K562 (cell line): ENCODE measurements around the gene TRIM10. TPM values are rescaled to one million over a fixed set of nuclear protein-coding genes. Genes with fewer than 3 reads are reported as not detected.

ENCODE experiments used
- ATAC-seq: fragments of 200-7000 bp; cut with Tn5 transposase; 3 replicates; pipeline ENCODE4 v1.9.1; 2020; ENCODE audit warnings: moderate library complexity
- BruUV-seq: library from RNA; stranded (reverse); fragments of 400-500 nt; replicated peaks from 2 replicates; lab custom pipeline; 2021; lab: Mats Ljungman, UMichigan
- CTCF ChIA-PET: fragments of 300-600 bp; formaldehyde crosslinking; extraction: SDS; loops from one replicate; lab custom pipeline; 2021; ENCODE audit warnings: low intra/inter-chr PET ratio; lab: Yijun Ruan, JAX
- POLR2A ChIA-PET: fragments of 300-600, 350-650 bp; sonication (Branson Sonifier 250); formaldehyde crosslinking; extraction: SDS; loops from one replicate; lab custom pipeline; 2021; ENCODE audit warnings: antibody characterized with exemption, inconsistent platforms; lab: Yijun Ruan, JAX
- DNase-seq, 4 experiments: peaks; one replicate each; pipeline versions ENCODE4 v3.0.0 to v3.0.0-alpha.2; 2011 to 2018; ENCODE audit warnings: low spot score in 3 of 4, mixed read lengths in 3 of 4; ENCODE audit errors: extremely low read depth in 1 of 4
- FAIRE-seq: peaks from 2 replicates; lab custom pipeline; 2011; peaks lifted over from hg19 to GRCh38; lab: Jason Lieb, UNC
- H2AFZ ChIP-seq: 2 replicates; pipeline ENCODE4 v1.6.0; 2011; ENCODE audit warnings: low read depth, low read length, control low read depth, inconsistent platforms
- H3K27ac ChIP-seq: fragments of 200-600 bp; 3 replicates; pipeline ENCODE4 v1.8.0; 2011; ENCODE audit warnings: low read depth, mild to moderate bottlenecking, control low read depth, inconsistent platforms, low read length, moderate library complexity, mixed read lengths; ENCODE audit errors: extremely low read depth
- H3K27me3 ChIP-seq, 2 experiments: fragments of 300-600 bp in 1 of 2; 2 replicates in 1 of 2; 3 replicates in 1 of 2; pipeline versions ENCODE4 v1.6.0 to v1.8.0; 2011; ENCODE audit warnings: inconsistent platforms in 2 of 2, low read length in 2 of 2, mild to moderate bottlenecking in 1 of 2, mixed read lengths in 1 of 2, moderate library complexity in 1 of 2; ENCODE audit not compliant: control insufficient read depth in 2 of 2, insufficient read depth in 2 of 2
- H3K36me3 ChIP-seq: fragments of 300-600 bp; 3 replicates; pipeline ENCODE4 v1.8.0; 2011; ENCODE audit warnings: mild to moderate bottlenecking, low read length, inconsistent platforms; ENCODE audit not compliant: control insufficient read depth, insufficient read depth
- H3K4me1 ChIP-seq, 2 experiments: fragments of 200-600 bp in 1 of 2; replicated peaks in 1 of 2; 2 replicates in 1 of 2; 3 replicates in 1 of 2; pipeline versions ENCODE4 v1.5.1 to v1.8.0; 2011; ENCODE audit warnings: inconsistent platforms in 2 of 2, low read length in 2 of 2, mild to moderate bottlenecking in 1 of 2, mixed read lengths in 1 of 2, moderate library complexity in 1 of 2; ENCODE audit not compliant: control insufficient read depth in 2 of 2, insufficient read depth in 2 of 2
- H3K4me2 ChIP-seq: 2 replicates; pipeline ENCODE4 v1.6.1; 2011; ENCODE audit warnings: low read length, control low read depth, inconsistent platforms, mixed read lengths; ENCODE audit not compliant: insufficient read depth
- H3K4me3 ChIP-seq: fragments of 200-600 bp; sonication (generic), shearing (Covaris generic); 2 replicates; pipeline ENCODE4 v1.5.1; 2016; ENCODE audit warnings: control low read depth, inconsistent platforms
- H3K79me2 ChIP-seq: fragments of 200-600 bp; 3 replicates; pipeline ENCODE4 v1.8.0; 2011; ENCODE audit warnings: low read length, inconsistent platforms; ENCODE audit not compliant: control insufficient read depth, insufficient read depth
- H3K9ac ChIP-seq, 2 experiments: 2 replicates each; pipeline versions ENCODE4 v1.6.0 to v1.6.1; 2011; ENCODE audit warnings: low read depth in 2 of 2, low read length in 2 of 2, control low read depth in 1 of 2, inconsistent platforms in 1 of 2, mild to moderate bottlenecking in 1 of 2, mixed read lengths in 1 of 2; ENCODE audit not compliant: insufficient read depth in 1 of 2
- H3K9me1 ChIP-seq: one replicate; pipeline ENCODE4 v1.6.0; 2011; ENCODE audit warnings: inconsistent platforms, mild to moderate bottlenecking, low read length, moderate library complexity; ENCODE audit not compliant: control insufficient read depth, insufficient read depth
- H3K9me3 ChIP-seq: replicated peaks from 2 replicates; pipeline ENCODE4 v1.5.1; 2011; ENCODE audit warnings: low read depth, low read length, inconsistent platforms; ENCODE audit not compliant: control insufficient read depth, insufficient read depth
- H4K20me1 ChIP-seq: replicated peaks from 2 replicates; pipeline ENCODE4 v1.6.1; 2011; ENCODE audit warnings: low read length, inconsistent platforms, mixed read lengths; ENCODE audit not compliant: control insufficient read depth, insufficient read depth
- ATF1 ChIP-seq, 2 experiments: fragments of 450-650 bp in 1 of 2; IDR thresholded peaks; 2 replicates each; pipeline ENCODE4 v1.6.1; 2016; ENCODE audit warnings: missing compliant biosample characterization in 1 of 2, missing genetic modification characterization in 1 of 2
- CEBPZ ChIP-seq: fragments of 150-350 bp; IDR thresholded peaks from 2 replicates; pipeline ENCODE4 v1.6.1; 2014; ENCODE audit warnings: low read depth, mild to moderate bottlenecking, low read length, borderline replicate concordance
- CREB3 ChIP-seq: fragments of 450-650 bp; conservative IDR thresholded peaks from 2 replicates; pipeline ENCODE4 v1.6.1; 2016; ENCODE audit warnings: missing genetic modification characterization, low read depth, mild to moderate bottlenecking, missing compliant biosample characterization, moderate library complexity
- ETV5 ChIP-seq: sonication (generic); formaldehyde crosslinking; IDR thresholded peaks from 2 replicates; pipeline ENCODE4 v1.4.0; 2020; ENCODE audit warnings: low read depth, mild to moderate bottlenecking, missing genetic modification reagents
- FIP1L1 ChIP-seq: fragments of 200-400 bp; formaldehyde crosslinking; IDR thresholded peaks from 2 replicates; pipeline ENCODE4 v1.6.1; 2018; ENCODE audit warnings: mild to moderate bottlenecking, low read depth, low read length; ENCODE audit not compliant: poor library complexity, severe bottlenecking
- FOXA3 ChIP-seq, 2 experiments: fragments of 450-650 bp in 1 of 2; sonication (generic) in 1 of 2; formaldehyde crosslinking; IDR thresholded peaks in 1 of 2; conservative IDR thresholded peaks in 1 of 2; 2 replicates each; pipeline versions ENCODE4 v1.4.0 to v1.8.0; 2020 to 2022; ENCODE audit warnings: mild to moderate bottlenecking in 2 of 2, missing genetic modification reagents in 1 of 2
- HMBOX1 ChIP-seq: sonication (generic); IDR thresholded peaks from 2 replicates; pipeline ENCODE4 v1.6.1; 2016
- IFI16 ChIP-seq: fragments of 250-450 bp; sonication (Bioruptor Pico); IDR thresholded peaks from 2 replicates; pipeline ENCODE4 v2.1.2; 2022; ENCODE audit warnings: mild to moderate bottlenecking, inconsistent platforms
- KDM5B ChIP-seq: fragments of 200-600 bp; sonication (generic); IDR thresholded peaks from 2 replicates; pipeline ENCODE4 v1.6.1; 2012; ENCODE audit warnings: low read depth, mild to moderate bottlenecking, moderate library complexity, low read length, control low read depth, inconsistent platforms; ENCODE audit not compliant: insufficient replicate concordance
- LCOR ChIP-seq: sonication (generic); formaldehyde crosslinking; IDR thresholded peaks from 2 replicates; pipeline ENCODE4 v1.8.0; 2022; ENCODE audit warnings: mild to moderate bottlenecking, missing genetic modification reagents
- MBD1 ChIP-seq: fragments of 250-450 bp; sonication (Bioruptor Pico); IDR thresholded peaks from 2 replicates; pipeline ENCODE4 v1.8.0; 2022; ENCODE audit warnings: inconsistent platforms
- POLR2H ChIP-seq: IDR thresholded peaks from 2 replicates; pipeline ENCODE4 v1.6.1; 2016; ENCODE audit warnings: missing genetic modification characterization, low read depth, mild to moderate bottlenecking, control low read depth, missing compliant biosample characterization, moderate library complexity
- RAD21 ChIP-seq, 2 experiments: fragments of 250-450 bp in 1 of 2; fragments of 450-650 bp in 1 of 2; sonication (Bioruptor Pico) in 1 of 2; formaldehyde crosslinking in 1 of 2; IDR thresholded peaks in 1 of 2; conservative IDR thresholded peaks in 1 of 2; 2 replicates each; pipeline versions ENCODE4 v1.4.0 to v1.8.0; 2020 to 2022; ENCODE audit warnings: mild to moderate bottlenecking in 2 of 2, moderate library complexity in 1 of 2
- SOX6 ChIP-seq: fragments of 450-650 bp; IDR thresholded peaks from 2 replicates; pipeline ENCODE4 v1.6.1; 2014; ENCODE audit warnings: mild to moderate bottlenecking
- ZNF717 ChIP-seq: fragments of 250-450 bp; sonication (Bioruptor Pico); IDR thresholded peaks from 2 replicates; pipeline ENCODE4 v1.5.0; 2021
- WGBS: fragments of 100-300 bp; shearing (Covaris generic); methylation state at CpG from one replicate; pipeline ENCODE4 v1.1.6; 2016; ENCODE audit warnings: low coverage, mixed read lengths; ENCODE audit not compliant: insufficient coverage; ENCODE audit errors: missing lambda C conversion rate; 5-methylcytosine and 5-hydroxymethylcytosine counted together
- in situ Hi-C: fragments of 300-500 bp; cut with MboI; formaldehyde crosslinking; loops from 4 replicates; pipeline ENCODE4 v1.15.0; 2018; ENCODE audit warnings: inconsistent platforms, mixed read lengths
- intact Hi-C: fragments of 100-400 bp; cut with micrococcal nuclease; formaldehyde crosslinking; loops from 2 replicates; pipeline ENCODE4 v1.14.2; 2022
- polyA plus RNA-seq, 8 experiments: library from polyadenylated mRNA; depleted of rRNA in 4 of 8; stranded (reverse) in 5 of 8; unstranded in 3 of 8; fragments of >200 nt; fragmentation: Nextera tagmentation in 2 of 8; fragmentation: Illumina TruSeq in 1 of 8; extraction: Ambion mirVana in 2 of 8; extraction: Trizol in 1 of 8; gene quantifications; 2 replicates each; pipeline versions ENCODE4 v1.2.1 to v1.2.3, GENCODE V29; 2011 to 2014; ENCODE audit warnings: inconsistent platforms in 1 of 8, missing spikeins in 1 of 8
- total RNA-seq, 7 experiments: library from RNA; depleted of rRNA in 6 of 7; stranded (reverse); fragments of >200 nt in 6 of 7; fragmentation: Illumina TruSeq in 2 of 7; extraction: Trizol in 2 of 7; gene quantifications; 2 replicates each; pipeline versions ENCODE4 v1.2.1 to v1.2.3, GENCODE V29; 2011 to 2021; ENCODE audit warnings: low replicate concordance in 1 of 7

TRIM10 gene
- total and polyA plus RNA-seq, 9 of the 15 experiments (the other 6 are each of a cell fraction or from before 2014, with no cell fraction given) = 0.15 to 0.90 (median 0.36) TPM

- Histone ChIP-seq H3K9me3 (no peaks in the 10 kb centered on the region), H3K9me1 (no peaks in the 10 kb centered on the region), H3K27ac (no peak overlapping the region), H3K4me1 (peaks cover 0 to 10% of the 10 kb centered on the region in 2 experiments; a peak in 2 of 5 replicates), H3K9ac (no peak overlapping the region), H2AFZ (no peak overlapping the region), H3K4me2 (no peak overlapping the region), H3K79me2 (no peaks in the 10 kb centered on the region), H3K4me3 (no peak overlapping the region), H3K27me3 (peaks cover 30 to 47% of the 10 kb centered on the region in 2 experiments), H3K36me3 (no peaks in the 10 kb centered on the region), H4K20me1 (no peaks in the 10 kb centered on the region; the same call in 1 of the 2 replicates)
- 23% methylated on average over 1 of the region's 1 CpG for WGBS
- ChIA-PET CTCF (no interaction called here), POLR2A (interaction anchor here (0.7 kb wide), 2 partner anchors 9 to 230 kb away, joined by 3 read pairs; no protein-coding TSS in a partner anchor)
- DNase-seq (no peak), FAIRE-seq (no peak), ATAC-seq (no peak)
- BruUV-seq = no TSS peak
- in situ Hi-C loops (no loop called here), intact Hi-C loops (no loop called here)
- TF ChIP-seq SOX6 (no peak), ZNF717 (CRISPR knock-in tag) (no peak), FIP1L1 (no peak), IFI16 (CRISPR knock-in tag) (no peak), KDM5B (no peak), CEBPZ (no peak), ATF1 (CRISPR knock-in tag; IDR thresholded peaks at IDR 0.05) (no peak), ATF1 (tag; IDR thresholded peaks at IDR 0.05) (no peak), CREB3 (tag) (no peak), MBD1 (CRISPR knock-in tag) (no peak), POLR2H (tag) (no peak), HMBOX1 (no peak), LCOR (no peak), RAD21 (CRISPR knock-in tag; conservative IDR thresholded peaks at IDR 0.05 in 1 of 2, IDR thresholded peaks at IDR 0.05 in 1 of 2) (no peak), FOXA3 (CRISPR knock-in tag; conservative IDR thresholded peaks at IDR 0.05 in 1 of 2, IDR thresholded peaks at IDR 0.05 in 1 of 2) (no peak), ETV5 (no peak)
Observed at GRCh38 chr6:30195951-30196350, 34.9 kb upstream of the TRIM10 start.
